Activated naive CD8-positive, alpha-beta T cell treated with anti-CD3 and anti-CD28 coated beads, Interleukin-2, amount 50 U/mL, for 24 hours (primary cell): ENCODE measurements around the gene ARID1B.

Source experiments
- ATAC-seq: fragments of 150-1000 bp; cut with Tn5 transposase; one replicate; pipeline ENCODE4 v1.10.0; 2021
- DNase-seq: peaks from one replicate; pipeline ENCODE4 v3.0.0; 2021
- H3K27ac Mint-ChIP-seq: one replicate; pipeline ENCODE4 v1.8.0; 2021; ENCODE audit warnings: mild to moderate bottlenecking, mixed read lengths
- H3K27me3 Mint-ChIP-seq: one replicate; pipeline ENCODE4 v1.8.0; 2021; ENCODE audit warnings: mixed read lengths
- H3K36me3 Mint-ChIP-seq: one replicate; pipeline ENCODE4 v1.8.0; 2021; ENCODE audit warnings: low read depth, mixed read lengths
- H3K4me1 Mint-ChIP-seq: one replicate; pipeline ENCODE4 v1.8.0; 2021; ENCODE audit warnings: mixed read lengths
- H3K4me3 Mint-ChIP-seq: one replicate; pipeline ENCODE4 v1.8.0; 2021; ENCODE audit warnings: mild to moderate bottlenecking, moderate library complexity, mixed read lengths
- H3K9me3 Mint-ChIP-seq: one replicate; pipeline ENCODE4 v1.8.0; 2021; ENCODE audit warnings: mixed read lengths

ARID1B gene

GRCh38 chr6:156776840-156777576 is at the start of gene ARID1B:
Gene ARID1B (plus strand): TSS chr6:156777378. CDS start chr6:156777681, 303 bp downstream.
- no peaks in the 10 kb centered on the region for H3K27me3 Mint-ChIP-seq
- H3K4me3 Mint-ChIP-seq, result peak within 1 kb of the TSS; percentile 81
- DNase-seq (peak; percentile 70), ATAC-seq (peak; percentile 37)
- no peaks in the 10 kb centered on the region for H3K36me3 Mint-ChIP-seq
- H3K9me3 Mint-ChIP-seq, result no peaks in the 10 kb centered on the region
- H3K27ac Mint-ChIP-seq, result peak within 1 kb of the TSS; percentile 96
- H3K4me1 Mint-ChIP-seq, result peaks cover 42% of the 10 kb centered on the region

GRCh38 chr6:156727715-156728385 is 49.3 kb upstream of the ARID1B start:
- DNase-seq (no peak), ATAC-seq (no peak)
- peaks cover 2% of the 10 kb centered on the region for H3K27me3 Mint-ChIP-seq
- peaks cover 7% of the 10 kb centered on the region for H3K4me1 Mint-ChIP-seq
- H3K27ac Mint-ChIP-seq, result no peak overlapping the region
- no peak overlapping the region for H3K4me3 Mint-ChIP-seq
- no peaks in the 10 kb centered on the region for H3K9me3 Mint-ChIP-seq
- no peaks in the 10 kb centered on the region for H3K36me3 Mint-ChIP-seq

DNA sequence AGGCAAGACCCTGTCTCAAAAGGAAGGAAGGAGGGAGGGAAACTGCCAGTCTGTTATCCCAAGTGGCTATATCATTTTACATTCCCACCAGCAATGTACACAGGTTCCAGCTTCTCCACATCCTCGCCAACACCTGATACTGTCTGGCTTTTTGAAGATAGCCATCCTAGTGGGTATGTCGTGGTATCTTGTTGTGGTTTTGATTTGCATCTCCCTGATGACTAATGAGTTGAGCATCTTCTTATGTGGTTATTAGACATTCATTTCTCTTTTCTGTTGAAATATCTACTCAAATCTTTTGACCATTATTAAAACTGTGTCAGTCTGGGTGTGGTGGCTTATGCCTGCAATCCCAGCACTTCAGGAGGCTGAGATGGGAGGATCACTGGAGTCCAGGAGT is 47.9 kb upstream of the ARID1B start:
- peak; percentile 57 for ATAC-seq
- Mint-ChIP-seq H3K36me3 (no peaks in the 10 kb centered on the region), H3K4me1 (peaks cover 5% of the 10 kb centered on the region), H3K4me3 (no peak overlapping the region), H3K9me3 (no peaks in the 10 kb centered on the region), H3K27ac (no peak overlapping the region), H3K27me3 (peaks cover 2% of the 10 kb centered on the region)
- DNase-seq, result no peak

DNA sequence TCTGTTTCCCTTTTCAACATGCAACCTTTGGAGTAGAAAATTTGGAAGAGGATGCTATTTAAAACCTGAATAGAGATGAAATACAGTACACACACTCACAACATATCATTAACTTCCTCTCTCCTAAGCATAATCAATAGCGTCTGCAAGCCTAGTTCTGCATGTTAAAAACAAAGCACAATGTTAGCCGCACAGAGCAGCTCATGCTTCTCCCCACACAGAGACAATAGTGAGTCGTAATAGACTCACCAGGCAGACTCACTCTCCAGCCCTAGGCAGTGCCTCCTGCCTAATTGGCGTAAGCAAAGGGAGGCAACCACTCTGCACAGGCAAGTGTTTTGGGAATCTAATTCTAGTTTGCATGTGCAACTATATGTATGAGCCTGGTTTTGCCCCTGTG is 45.8 kb upstream of the ARID1B start:
- peaks cover 2% of the 10 kb centered on the region for H3K27me3 Mint-ChIP-seq
- no peaks in the 10 kb centered on the region for H3K36me3 Mint-ChIP-seq
- no peaks in the 10 kb centered on the region for H3K9me3 Mint-ChIP-seq
- ATAC-seq, result no peak
- H3K27ac Mint-ChIP-seq, result no peak overlapping the region
- DNase-seq, result no peak
- H3K4me1 Mint-ChIP-seq, result peaks cover 5% of the 10 kb centered on the region
- no peak overlapping the region for H3K4me3 Mint-ChIP-seq

DNA sequence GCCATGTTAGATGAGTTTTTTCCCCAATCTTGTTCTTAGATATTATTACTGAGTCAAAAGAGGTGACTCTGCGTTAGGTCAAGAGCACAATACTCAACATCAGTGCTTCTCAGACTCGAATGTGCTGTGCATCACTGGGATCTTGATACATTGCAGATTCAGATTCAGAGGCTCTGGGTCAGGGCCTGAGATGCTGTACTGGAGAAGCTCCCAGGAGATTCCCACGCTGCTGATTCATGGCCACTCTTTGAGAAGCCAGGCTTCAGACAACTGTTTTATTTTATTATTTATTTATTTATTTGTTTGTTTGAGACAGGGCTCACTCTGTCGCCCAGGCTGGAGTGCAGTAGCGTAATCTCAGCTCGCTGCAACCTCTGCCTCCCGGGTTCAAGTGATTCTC is 41.4 kb upstream of the ARID1B start:
- no peak for DNase-seq
- H3K4me1 Mint-ChIP-seq, result no peaks in the 10 kb centered on the region
- no peak overlapping the region for H3K4me3 Mint-ChIP-seq

DNA sequence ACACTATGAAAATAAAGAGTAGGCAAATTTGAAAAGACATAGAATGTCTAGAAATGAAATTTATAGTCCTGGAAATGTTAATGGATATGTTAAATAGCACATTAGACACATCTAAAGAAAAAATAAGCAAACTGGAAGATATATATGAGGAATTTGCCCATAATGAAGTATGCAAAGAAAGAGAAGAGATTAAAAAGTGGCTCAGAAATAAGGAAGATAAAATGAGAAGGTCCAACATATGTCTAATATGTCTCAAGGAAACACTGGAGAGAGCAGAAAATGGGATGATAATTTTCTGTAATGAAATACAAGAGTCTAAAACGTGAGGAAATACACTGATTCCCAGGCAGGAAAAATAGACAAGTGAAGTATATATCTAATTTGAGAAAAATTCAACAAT is 36.6 kb upstream of the ARID1B start:
- DNase-seq (no peak), ATAC-seq (no peak)
- Mint-ChIP-seq H3K4me3 (no peak overlapping the region), H3K36me3 (peaks cover 5% of the 10 kb centered on the region), H3K4me1 (peaks cover 2% of the 10 kb centered on the region), H3K27me3 (no peaks in the 10 kb centered on the region), H3K9me3 (peaks cover 11% of the 10 kb centered on the region), H3K27ac (no peak overlapping the region)

More for the DNA sequence above, 41.4 kb upstream of the ARID1B start:
- Mint-ChIP-seq H3K27me3 (no peaks in the 10 kb centered on the region), H3K9me3 (peaks cover 9% of the 10 kb centered on the region), H3K27ac (no peak overlapping the region), H3K36me3 (peaks cover 5% of the 10 kb centered on the region)
- ATAC-seq, result no peak

GRCh38 chr6:156741287-156742073 is 35.7 kb upstream of the ARID1B start:
- no peak overlapping the region for H3K27ac Mint-ChIP-seq
- DNase-seq (no peak), ATAC-seq (no peak)
- H3K27me3 Mint-ChIP-seq, result peaks cover 1% of the 10 kb centered on the region
- H3K9me3 Mint-ChIP-seq, result peaks cover 11% of the 10 kb centered on the region
- peaks cover 5% of the 10 kb centered on the region for H3K36me3 Mint-ChIP-seq
- no peak overlapping the region for H3K4me3 Mint-ChIP-seq
- peaks cover 2% of the 10 kb centered on the region for H3K4me1 Mint-ChIP-seq

GRCh38 chr6:156747715-156748114 is 29.5 kb upstream of the ARID1B start:
- no peak for ATAC-seq
- Mint-ChIP-seq H3K27ac (no peak overlapping the region), H3K9me3 (no peaks in the 10 kb centered on the region), H3K36me3 (no peaks in the 10 kb centered on the region), H3K4me1 (no peaks in the 10 kb centered on the region), H3K4me3 (no peak overlapping the region), H3K27me3 (peaks cover 1% of the 10 kb centered on the region)
- no peak for DNase-seq

DNA sequence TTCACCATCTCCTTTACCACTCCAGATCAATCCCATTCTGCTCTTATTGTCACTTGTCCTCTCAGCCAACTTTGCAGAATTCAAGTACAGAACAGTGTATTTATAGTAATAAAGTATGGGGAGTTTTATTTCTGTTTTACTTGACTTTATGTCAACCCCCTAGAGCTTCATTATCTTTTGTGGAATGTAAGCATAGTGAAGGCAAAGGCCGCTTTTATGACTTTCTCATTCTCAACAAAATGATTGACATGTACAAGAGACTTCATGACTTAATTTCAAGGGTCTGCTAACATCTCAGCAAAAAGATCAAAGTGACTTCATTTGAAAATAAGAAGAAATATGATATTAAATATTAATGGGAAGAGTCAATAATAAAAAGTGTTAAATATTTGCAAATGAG is 28.7 kb upstream of the ARID1B start:
- no peak for ATAC-seq
- Mint-ChIP-seq H3K27me3 (peaks cover 1% of the 10 kb centered on the region), H3K27ac (no peak overlapping the region), H3K9me3 (no peaks in the 10 kb centered on the region), H3K4me1 (no peaks in the 10 kb centered on the region), H3K36me3 (no peaks in the 10 kb centered on the region), H3K4me3 (no peak overlapping the region)
- no peak for DNase-seq

- Mint-ChIP-seq H3K4me1 (no peaks in the 10 kb centered on the region), H3K4me3 (no peak overlapping the region), H3K36me3 (no peaks in the 10 kb centered on the region), H3K9me3 (no peaks in the 10 kb centered on the region), H3K27me3 (peaks cover 2% of the 10 kb centered on the region), H3K27ac (no peak overlapping the region)
- DNase-seq (no peak), ATAC-seq (no peak)
These were observed 24.4 kb upstream of the ARID1B start for GRCh38 chr6:156752666-156753301.

DNA sequence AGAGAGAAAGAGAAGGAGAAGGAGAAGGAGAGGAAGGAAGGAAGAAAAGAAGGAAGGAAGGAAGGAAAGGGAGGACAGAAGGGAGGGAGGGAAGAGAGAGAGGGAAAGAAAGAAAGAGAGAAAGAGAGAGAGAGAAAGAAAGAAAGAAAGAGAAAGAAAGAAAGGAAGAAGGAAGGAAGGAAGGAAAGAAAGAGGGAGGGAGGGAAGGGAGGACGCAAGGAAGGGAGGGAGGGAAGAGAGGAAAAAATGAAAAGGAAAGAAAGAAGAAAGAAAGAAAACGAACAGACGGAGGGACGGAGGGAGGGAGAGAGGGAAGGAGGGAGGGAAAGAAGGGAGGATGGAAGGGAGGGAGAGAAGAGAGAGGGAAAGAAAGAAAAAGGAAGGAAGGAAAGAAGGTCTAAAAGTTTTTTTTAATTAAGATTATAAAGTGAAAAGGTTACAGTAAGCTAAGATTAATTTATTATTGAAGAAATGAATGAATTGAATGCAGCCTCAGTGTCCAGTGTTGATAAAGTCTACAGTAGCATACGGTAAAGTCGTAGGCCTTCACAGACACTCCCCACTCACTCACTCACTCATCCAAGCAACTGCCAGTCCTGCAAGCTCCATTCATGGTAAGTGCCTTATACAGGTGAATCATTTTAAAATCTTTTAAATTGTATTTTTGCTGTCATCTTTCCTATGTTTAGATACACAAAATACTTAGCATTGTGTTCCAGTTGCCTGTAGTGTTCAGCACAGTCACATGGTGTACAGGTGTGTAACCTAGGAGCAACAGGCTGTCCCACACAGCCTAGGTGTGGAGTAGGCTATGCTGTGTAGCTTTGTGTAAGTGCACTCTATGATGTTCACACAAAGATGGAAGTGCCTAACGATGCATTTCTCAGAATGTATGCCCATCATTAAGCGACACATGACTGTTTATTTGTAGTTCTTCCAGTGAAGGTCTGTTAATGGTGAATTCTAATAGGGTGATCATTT is 20.3 kb upstream of the ARID1B start:
- H3K4me3 Mint-ChIP-seq, result no peak overlapping the region

DNA sequence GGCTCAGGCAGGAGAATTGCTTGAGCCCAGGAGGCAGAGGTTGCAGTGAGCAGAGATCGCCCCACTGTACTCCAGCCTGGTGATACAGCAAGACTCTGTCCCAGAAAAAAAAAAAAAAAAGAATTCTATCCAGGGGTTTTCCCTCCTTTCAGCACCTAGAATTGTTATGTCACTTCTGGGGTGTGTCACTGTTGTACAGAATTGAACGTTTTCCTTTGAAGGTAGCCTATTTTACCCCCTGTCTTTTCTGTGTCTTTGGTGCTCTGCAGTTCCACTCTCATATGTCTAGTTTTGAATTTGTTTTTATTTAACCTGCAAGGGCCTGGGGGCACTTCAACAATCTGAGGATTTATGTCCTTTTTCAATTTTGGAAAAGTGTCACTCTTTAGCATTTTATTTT is 19.3 kb upstream of the ARID1B start:
- Mint-ChIP-seq H3K4me3 (no peak overlapping the region), H3K27ac (no peak overlapping the region), H3K36me3 (no peaks in the 10 kb centered on the region), H3K4me1 (no peaks in the 10 kb centered on the region), H3K27me3 (peaks cover 2% of the 10 kb centered on the region), H3K9me3 (no peaks in the 10 kb centered on the region)
- ATAC-seq (no peak), DNase-seq (no peak)

More for the DNA sequence above, 20.3 kb upstream of the ARID1B start:
- Mint-ChIP-seq H3K9me3 (no peaks in the 10 kb centered on the region), H3K27ac (no peak overlapping the region), H3K27me3 (peaks cover 2% of the 10 kb centered on the region), H3K36me3 (no peaks in the 10 kb centered on the region), H3K4me1 (no peaks in the 10 kb centered on the region)
- no peak for DNase-seq
- ATAC-seq, result no peak

DNA sequence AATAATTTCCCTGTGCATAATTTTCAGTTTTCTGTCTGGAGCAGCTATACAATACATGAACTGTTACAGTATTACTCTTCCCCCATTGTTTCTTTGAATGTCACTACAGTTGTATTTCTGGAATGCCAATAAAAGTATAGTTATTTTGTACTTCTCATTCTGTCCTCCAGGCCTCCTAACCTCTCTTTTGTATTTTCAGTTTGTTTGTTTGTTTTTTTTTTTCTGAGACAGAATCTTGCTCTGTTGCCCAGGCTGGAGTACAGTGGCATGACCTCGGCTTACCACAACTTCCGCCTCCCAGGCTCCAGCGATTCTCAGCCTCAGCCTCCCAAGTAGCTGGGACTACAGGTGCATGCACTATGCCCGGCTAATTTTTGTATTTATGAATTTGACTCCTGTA is 16.8 kb upstream of the ARID1B start:
- Mint-ChIP-seq H3K27me3 (no peaks in the 10 kb centered on the region), H3K9me3 (no peaks in the 10 kb centered on the region), H3K4me1 (no peaks in the 10 kb centered on the region), H3K36me3 (no peaks in the 10 kb centered on the region), H3K4me3 (no peak overlapping the region), H3K27ac (no peak overlapping the region)
- DNase-seq (no peak), ATAC-seq (no peak)
